GM12872 (cell line): Measurements from ENCODE around the gene KDM4C.

Source experiments
- TF ChIP-seq, protein P1 (sequence below): IDR thresholded peaks from 3 replicates; pipeline ENCODE4 v1.5.1; 2011; ENCODE audit warnings: low read depth, mild to moderate bottlenecking, low read length, moderate library complexity; ENCODE audit not compliant: insufficient read depth

Gene KDM4C

GRCh38 chr9:6968271-6968670 lies 210.5 kb downstream of the KDM4C start:
- TF ChIP-seq, protein P1, sequence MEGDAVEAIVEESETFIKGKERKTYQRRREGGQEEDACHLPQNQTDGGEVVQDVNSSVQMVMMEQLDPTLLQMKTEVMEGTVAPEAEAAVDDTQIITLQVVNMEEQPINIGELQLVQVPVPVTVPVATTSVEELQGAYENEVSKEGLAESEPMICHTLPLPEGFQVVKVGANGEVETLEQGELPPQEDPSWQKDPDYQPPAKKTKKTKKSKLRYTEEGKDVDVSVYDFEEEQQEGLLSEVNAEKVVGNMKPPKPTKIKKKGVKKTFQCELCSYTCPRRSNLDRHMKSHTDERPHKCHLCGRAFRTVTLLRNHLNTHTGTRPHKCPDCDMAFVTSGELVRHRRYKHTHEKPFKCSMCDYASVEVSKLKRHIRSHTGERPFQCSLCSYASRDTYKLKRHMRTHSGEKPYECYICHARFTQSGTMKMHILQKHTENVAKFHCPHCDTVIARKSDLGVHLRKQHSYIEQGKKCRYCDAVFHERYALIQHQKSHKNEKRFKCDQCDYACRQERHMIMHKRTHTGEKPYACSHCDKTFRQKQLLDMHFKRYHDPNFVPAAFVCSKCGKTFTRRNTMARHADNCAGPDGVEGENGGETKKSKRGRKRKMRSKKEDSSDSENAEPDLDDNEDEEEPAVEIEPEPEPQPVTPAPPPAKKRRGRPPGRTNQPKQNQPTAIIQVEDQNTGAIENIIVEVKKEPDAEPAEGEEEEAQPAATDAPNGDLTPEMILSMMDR = no peak

DNA sequence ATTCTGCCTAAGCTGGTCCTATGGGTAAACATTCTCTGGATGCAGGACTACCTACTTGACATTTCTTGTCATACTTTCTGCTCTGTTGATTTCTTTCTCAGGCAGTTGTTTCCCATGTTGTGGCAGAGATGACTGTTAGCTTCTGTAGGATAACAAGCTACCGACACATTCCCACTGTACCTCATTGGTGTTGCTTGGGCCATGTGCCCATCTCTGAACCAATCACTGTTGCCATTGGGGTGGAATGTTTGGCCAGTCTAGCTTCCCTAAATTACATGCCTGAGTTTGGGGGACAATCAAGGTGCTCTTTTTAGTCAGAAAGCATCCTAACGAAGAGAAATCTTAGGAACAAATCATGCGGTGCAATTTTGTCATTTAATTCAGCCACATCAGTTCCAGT lies 212.0 kb downstream of the KDM4C start:
- TF ChIP-seq, protein P1 = no peak

GRCh38 chr9:6973089-6973488 lies 215.3 kb downstream of the KDM4C start:
- TF ChIP-seq, protein P1 = no peak

- TF ChIP-seq, protein P1 = no peak
Observed at GRCh38 chr9:6973762-6974161, 216.0 kb downstream of the KDM4C start.

DNA sequence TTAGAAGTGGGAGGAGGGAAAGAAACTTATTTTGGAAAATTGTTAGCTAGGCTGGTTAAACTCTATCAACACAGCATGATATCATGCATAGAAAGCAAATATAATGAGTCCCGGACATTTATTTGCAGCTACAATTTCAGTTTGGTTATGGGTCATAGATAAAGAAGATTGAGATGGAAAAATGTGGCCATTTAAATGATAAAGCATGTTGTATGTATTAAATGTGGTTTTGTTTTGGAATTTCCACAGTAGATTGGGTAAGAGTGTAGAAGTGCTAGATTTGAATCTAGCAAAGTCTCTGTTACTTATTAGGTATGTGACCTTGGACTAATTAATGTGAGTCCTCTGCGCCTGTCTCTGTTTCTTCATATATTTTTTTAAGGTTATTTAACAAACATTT lies 217.4 kb downstream of the KDM4C start:
- TF ChIP-seq, protein P1 = no peak

- TF ChIP-seq, protein P1 = no peak
Observed at GRCh38 chr9:6977761-6978160, 220.0 kb downstream of the KDM4C start.

DNA sequence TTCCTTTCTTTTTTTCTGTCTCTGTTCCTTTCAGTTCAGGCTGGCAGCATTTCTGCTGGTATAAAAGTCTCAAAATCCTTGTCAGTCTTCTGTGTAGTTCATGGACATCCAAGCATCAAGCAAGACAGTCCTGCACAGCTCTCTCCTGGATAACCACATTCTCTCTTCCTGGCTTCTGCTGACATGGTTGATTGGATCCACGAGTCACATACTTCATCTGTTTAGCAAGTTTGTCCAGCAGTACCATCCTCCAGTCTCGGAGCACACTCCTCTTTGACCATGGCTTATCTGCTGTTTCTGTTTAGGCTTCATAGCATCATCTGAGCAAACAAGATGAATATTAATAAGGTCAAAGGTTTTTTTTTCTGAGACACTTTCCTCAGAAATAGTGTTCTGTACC lies 220.8 kb downstream of the KDM4C start:
- TF ChIP-seq, protein P1 = no peak
